PC-9 (cell line): Measurements from ENCODE around the gene TBXT.

Source experiments
- CTCF ChIP-seq: fragments of 200-600 bp; sonication (generic); conservative IDR thresholded peaks from 2 replicates; pipeline ENCODE4 v1.6.1; 2017; ENCODE audit warnings: mixed run types, antibody characterized with exemption, mild to moderate bottlenecking, moderate library complexity
- EZH2 ChIP-seq: fragments of 200-600 bp; sonication (generic); IDR thresholded peaks from 2 replicates; pipeline ENCODE4 v1.8.0; 2017; ENCODE audit warnings: antibody characterized with exemption, low read depth

DNA sequence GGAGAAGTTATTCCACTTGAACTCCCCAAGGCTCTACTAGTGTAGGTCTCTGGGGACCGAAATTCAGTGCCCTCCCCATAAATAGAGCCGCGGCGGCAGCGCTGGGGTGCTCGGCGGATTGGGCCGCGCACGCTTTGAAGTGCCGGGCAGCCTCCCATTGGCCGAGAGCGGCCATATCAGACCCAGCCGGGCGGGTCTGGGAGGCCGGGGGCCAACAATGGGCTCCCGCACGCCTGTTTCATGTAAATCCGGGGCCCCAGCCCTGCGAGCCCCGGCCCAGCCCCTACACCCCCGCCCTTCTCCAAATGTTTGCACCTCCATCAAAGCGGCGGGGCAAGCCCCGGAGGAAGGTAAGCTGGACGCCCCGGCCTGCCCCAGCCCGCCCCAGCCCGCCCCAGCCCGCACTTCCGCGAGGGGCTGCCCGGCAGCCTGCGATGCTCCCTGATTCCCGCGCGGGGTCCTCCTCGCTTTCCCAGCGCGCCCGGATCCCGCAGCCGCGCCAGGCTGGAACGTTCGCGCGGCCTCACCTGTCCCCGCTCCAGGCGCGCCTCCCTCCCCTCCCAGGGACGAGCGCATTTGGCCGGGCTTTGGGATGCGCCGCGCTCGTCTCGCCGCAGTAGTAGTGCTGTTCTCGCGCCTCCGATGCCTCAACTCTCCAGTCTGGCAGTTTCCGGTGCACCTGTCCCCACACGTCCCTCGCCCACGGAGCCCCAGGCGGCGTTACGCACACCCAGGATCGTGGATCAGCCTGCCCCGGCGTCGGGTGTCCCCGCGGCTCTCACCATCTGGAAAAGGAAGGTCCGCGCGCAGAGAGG is at the start of gene TBXT:
- no peak for TF ChIP-seq EZH2
- no peak for TF ChIP-seq CTCF
